Erythroblast (primary cell): ENCODE measurements around the gene ATP1A2.

Experiments
- GATA1 ChIP-seq: IDR thresholded peaks from 2 replicates; pipeline ENCODE4 v1.6.1; 2011; ENCODE audit warnings: low read depth, mild to moderate bottlenecking, control low read depth, low read length, moderate library complexity
- POLR2A ChIP-seq: IDR thresholded peaks from 2 replicates; pipeline ENCODE4 v1.6.1; 2011; ENCODE audit warnings: mild to moderate bottlenecking, low read length

DNA sequence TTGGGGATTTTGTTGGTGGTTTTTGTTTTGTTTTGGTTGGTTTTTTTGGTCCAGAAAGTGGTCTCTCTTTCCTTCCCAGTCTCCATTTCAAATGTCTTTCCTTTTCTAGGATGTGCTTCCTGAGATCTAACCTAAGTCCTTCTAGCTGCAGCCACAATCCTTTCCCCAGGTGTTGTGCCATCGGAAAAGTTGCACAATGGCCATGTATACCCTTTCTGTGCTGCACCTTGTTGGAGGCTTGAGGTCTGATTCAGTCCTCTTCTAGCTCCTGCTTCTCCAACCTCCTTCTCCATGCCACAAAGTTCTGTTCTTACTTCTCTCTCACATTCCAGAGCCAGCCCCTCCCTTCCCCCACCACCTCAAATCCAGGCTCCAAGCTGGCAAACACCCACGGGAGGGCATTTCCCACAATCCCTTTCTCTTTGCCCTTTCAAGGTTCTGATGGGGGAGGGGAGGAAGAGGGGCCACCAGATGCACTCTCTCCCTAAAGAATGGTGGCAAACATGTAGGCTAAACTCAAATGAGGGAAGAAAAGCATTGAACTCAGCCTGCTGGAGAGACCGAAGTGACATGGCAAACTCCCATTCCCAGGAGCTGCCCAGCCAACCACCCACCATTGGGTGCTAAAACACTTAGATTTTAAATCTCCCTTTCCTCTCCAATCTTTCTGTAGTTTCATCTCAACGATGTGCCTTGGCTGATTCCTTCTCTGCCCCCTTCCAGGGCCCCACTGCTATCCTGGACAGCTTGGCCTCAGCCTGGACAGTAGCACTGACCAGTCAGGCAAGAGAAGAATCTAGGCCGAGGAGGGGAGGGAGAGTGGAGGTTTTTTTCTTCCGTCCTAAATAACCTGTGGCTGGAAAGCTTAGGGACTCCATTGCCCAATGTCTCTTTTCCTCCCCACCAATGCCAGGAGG is 48.5 kb upstream of the ATP1A2 start:
- TF ChIP-seq POLR2A (no peak), GATA1 (no peak)
